AG04449 (cell line): ENCODE data around the gene TANK.
"Not testable (repeated sequence)": the region's sequence is repeated elsewhere in the genome, so short reads cannot be mapped to it uniquely, and the experiment has no call there.

ENCODE experiments used
- CTCF ChIA-PET: fragments of 350-600 bp; formaldehyde crosslinking; extraction: SDS; loops from one replicate; lab custom pipeline; 2021; ENCODE audit warnings: antibody characterized with exemption; lab: Yijun Ruan, JAX
- POLR2A ChIA-PET: fragments of 400-600, 350-600 bp; formaldehyde crosslinking; extraction: SDS; loops from one replicate; lab custom pipeline; 2020; ENCODE audit warnings: antibody characterized with exemption, inconsistent platforms; lab: Yijun Ruan, JAX
- DNase-seq: peaks from one replicate; pipeline ENCODE4 v3.0.0-alpha.2; 2010; ENCODE audit warnings: low read depth, low spot score
- H3K4me3 ChIP-seq: 2 replicates; pipeline ENCODE4 v1.5.1; 2011; ENCODE audit warnings: low read depth, mild to moderate bottlenecking, control low read depth, low read length
- CTCF ChIP-seq: IDR thresholded peaks from one replicate; pipeline ENCODE4 v1.5.1; 2011; ENCODE audit warnings: mild to moderate bottlenecking, moderate library complexity, low read length, control low read depth, inconsistent platforms; ENCODE audit not compliant: insufficient read depth; ENCODE audit errors: missing control alignments

Gene TANK

GRCh38 chr2:161178756-161179155 lies 18.5 kb downstream of the TANK start:
- DNase-seq = no peak
- H3K4me3 ChIP-seq = no peak overlapping the region
- no peak for TF ChIP-seq CTCF
- POLR2A ChIA-PET = no interaction called here
- CTCF ChIA-PET = no interaction called here

- DNase-seq = no peak
- TF ChIP-seq CTCF = no peak
- CTCF ChIA-PET = no interaction called here
- POLR2A ChIA-PET = no interaction called here
- H3K4me3 ChIP-seq = no peak overlapping the region
Measured at GRCh38 chr2:161190050-161190449, 29.8 kb downstream of the TANK start.

- POLR2A ChIA-PET = interaction anchor here (0.6 kb wide), 1 partner anchor 111 kb away, joined by 3 read pairs; no protein-coding TSS in a partner anchor
Measured at GRCh38 chr2:161195602-161196001, 35.4 kb downstream of the TANK start.

GRCh38 chr2:161199912-161200701 lies 39.9 kb downstream of the TANK start:
- no peak for DNase-seq
- CTCF ChIA-PET = no interaction called here
- POLR2A ChIA-PET = no interaction called here

More at GRCh38 chr2:161195602-161196001, 35.4 kb downstream of the TANK start:
- CTCF ChIA-PET, DNase-seq, H3K4me3 ChIP-seq: not testable (repeated sequence)

GRCh38 chr2:161204846-161205245 lies 44.6 kb downstream of the TANK start:
- POLR2A ChIA-PET = no interaction called here
- H3K4me3 ChIP-seq = no peak overlapping the region
- CTCF ChIA-PET = no interaction called here

More at GRCh38 chr2:161199912-161200701, 39.9 kb downstream of the TANK start:
- no peak overlapping the region for H3K4me3 ChIP-seq
- no peak for TF ChIP-seq CTCF

GRCh38 chr2:161206471-161207032 lies 46.3 kb downstream of the TANK start:
- ChIA-PET CTCF (no interaction called here), POLR2A (no interaction called here)
- H3K4me3 ChIP-seq = no peak overlapping the region
- no peak for DNase-seq
- no peak for TF ChIP-seq CTCF

More at GRCh38 chr2:161204846-161205245, 44.6 kb downstream of the TANK start:
- TF ChIP-seq CTCF = no peak
- DNase-seq = no peak

- H3K4me3 ChIP-seq = no peak overlapping the region
- CTCF ChIA-PET = interaction anchor here (0.8 to 0.9 kb wide), 2 partner anchors 10 to 15 kb away, joined by 3 to 4 read pairs; no protein-coding TSS in a partner anchor
- POLR2A ChIA-PET = no interaction called here
- TF ChIP-seq CTCF = no peak
- no peak for DNase-seq
Measured at GRCh38 chr2:161207941-161208340, 47.7 kb downstream of the TANK start.
